IMR-90 (cell line): Measurements from ENCODE around the gene FAM20B. TPM values are rescaled to one million over a fixed set of nuclear protein-coding genes. Genes with fewer than 3 reads are reported as not detected.

Source experiments
- ATAC-seq: fragments of 200-7000 bp; cut with Tn5 transposase; 2 replicates; pipeline ENCODE4 v1.9.1; 2020; ENCODE audit warnings: low read depth, mild to moderate bottlenecking, moderate library complexity
- BruUV-seq: library from RNA; stranded (reverse); fragments of 400-500 nt; replicated peaks from 2 replicates; lab custom pipeline; 2021; lab: Mats Ljungman, UMichigan
- CTCF ChIA-PET: fragments of 300-600 bp; formaldehyde crosslinking; extraction: SDS; loops from one replicate; lab custom pipeline; 2021; ENCODE audit warnings: antibody characterized with exemption; lab: Yijun Ruan, JAX
- POLR2A ChIA-PET: fragments of 300-600 bp; sonication (Branson Sonifier 250); formaldehyde crosslinking; loops from one replicate; lab custom pipeline; 2022; ENCODE audit warnings: antibody characterized with exemption; ENCODE audit not compliant: unreplicated experiment; lab: Charles Lee
- DNase-seq: peaks from one replicate; pipeline ENCODE4 v3.0.0; 2013
- H2AFZ ChIP-seq: replicated peaks from 2 replicates; pipeline ENCODE3; 2013; ENCODE audit warnings: low read length, mild to moderate bottlenecking; ENCODE audit not compliant: poor library complexity
- H2AK5ac ChIP-seq: 2 replicates; pipeline ENCODE4 v1.6.1; 2013; ENCODE audit warnings: low read depth, low read length, inconsistent platforms
- H2AK9ac ChIP-seq: replicated peaks from 2 replicates; pipeline ENCODE3; 2013; ENCODE audit warnings: mild to moderate bottlenecking, low read depth, low read length, moderate library complexity; ENCODE audit not compliant: poor library complexity
- H2BK120ac ChIP-seq: 2 replicates; pipeline ENCODE4 v1.6.1; 2013; ENCODE audit warnings: low read depth, low read length, inconsistent platforms
- H2BK15ac ChIP-seq: 3 replicates; pipeline ENCODE4 v1.6.1; 2013; ENCODE audit warnings: low read depth, low read length, inconsistent platforms
- H2BK20ac ChIP-seq: 2 replicates; pipeline ENCODE4 v1.6.1; 2013; ENCODE audit warnings: low read depth, mild to moderate bottlenecking, inconsistent platforms, low read length, moderate library complexity
- H2BK5ac ChIP-seq: 2 replicates; pipeline ENCODE4 v1.6.1; 2013; ENCODE audit warnings: mild to moderate bottlenecking, low read depth, low read length, inconsistent platforms; ENCODE audit not compliant: poor library complexity, severe bottlenecking
- H3K14ac ChIP-seq: replicated peaks from 2 replicates; pipeline ENCODE4 v1.6.1; 2013; ENCODE audit warnings: low read depth, low read length, inconsistent platforms
- H3K18ac ChIP-seq: 2 replicates; pipeline ENCODE4 v1.6.1; 2013; ENCODE audit warnings: low read depth, low read length, control low read depth
- H3K23ac ChIP-seq: 2 replicates; pipeline ENCODE4 v1.6.1; 2013; ENCODE audit warnings: low read depth, low read length, inconsistent platforms
- H3K27ac ChIP-seq: 2 replicates; pipeline ENCODE4 v1.5.1; 2013; ENCODE audit warnings: mild to moderate bottlenecking, control low read depth, low read length; ENCODE audit not compliant: insufficient read depth
- H3K27me3 ChIP-seq: 2 replicates; pipeline ENCODE4 v1.6.1; 2013; ENCODE audit warnings: low read length; ENCODE audit not compliant: control insufficient read depth, insufficient read depth
- H3K36me3 ChIP-seq: 2 replicates; pipeline ENCODE4 v1.6.1; 2013; ENCODE audit warnings: low read length, mixed read lengths; ENCODE audit not compliant: control insufficient read depth, insufficient read depth
- H3K4ac ChIP-seq: 2 replicates; pipeline ENCODE4 v1.6.1; 2013; ENCODE audit warnings: low read depth, low read length, inconsistent platforms
- H3K4me1 ChIP-seq: 2 replicates; pipeline ENCODE4 v1.6.1; 2013; ENCODE audit warnings: low read length, mixed read lengths; ENCODE audit not compliant: control insufficient read depth, insufficient read depth
- H3K4me2 ChIP-seq: 2 replicates; pipeline ENCODE4 v1.6.1; 2013; ENCODE audit warnings: low read depth, mild to moderate bottlenecking, control low read depth, low read length, moderate library complexity
- H3K4me3 ChIP-seq: 2 replicates; pipeline ENCODE4 v1.5.1; 2013; ENCODE audit warnings: low read depth, mild to moderate bottlenecking, control low read depth, low read length, moderate library complexity; ENCODE audit not compliant: insufficient read depth
- H3K56ac ChIP-seq: 2 replicates; pipeline ENCODE4 v1.6.1; 2013; ENCODE audit warnings: low read length, inconsistent platforms; ENCODE audit not compliant: insufficient read depth; ENCODE audit errors: extremely low read depth
- H3K79me1 ChIP-seq, 2 experiments: 2 replicates each; pipeline ENCODE4 v1.6.1; 2013; ENCODE audit warnings: low read length in 2 of 2, inconsistent platforms in 1 of 2, low read depth in 1 of 2
- H3K9ac ChIP-seq: 2 replicates; pipeline ENCODE4 v1.6.1; 2013; ENCODE audit warnings: low read depth, low read length, control low read depth
- H3K9me1 ChIP-seq: 2 replicates; pipeline ENCODE4 v1.6.1; 2013; ENCODE audit warnings: low read length, inconsistent platforms; ENCODE audit not compliant: insufficient read depth
- H3K9me3 ChIP-seq: 2 replicates; pipeline ENCODE4 v1.6.1; 2013; ENCODE audit warnings: low read length; ENCODE audit not compliant: control insufficient read depth, insufficient read depth
- H4K20me1 ChIP-seq: 2 replicates; pipeline ENCODE4 v1.6.1; 2013; ENCODE audit warnings: low read length, inconsistent platforms; ENCODE audit not compliant: insufficient read depth
- H4K5ac ChIP-seq: 2 replicates; pipeline ENCODE4 v1.6.1; 2013; ENCODE audit warnings: mild to moderate bottlenecking, low read depth, low read length, control low read depth
- H4K8ac ChIP-seq, 2 experiments: 2 replicates each; pipeline ENCODE4 v1.6.1; 2013; ENCODE audit warnings: low read depth in 2 of 2, low read length in 2 of 2, control low read depth in 1 of 2, inconsistent platforms in 1 of 2
- H4K91ac ChIP-seq: 2 replicates; pipeline ENCODE4 v1.6.1; 2013; ENCODE audit warnings: low read depth, low read length, inconsistent platforms; ENCODE audit not compliant: insufficient read depth
- CEBPB ChIP-seq: IDR thresholded peaks from 2 replicates; pipeline ENCODE4 v1.6.1; 2012; ENCODE audit warnings: low read depth, low read length, improper control_type of control experiment
- CHD1 ChIP-seq: IDR thresholded peaks from 2 replicates; pipeline ENCODE4 v1.6.1; 2012; ENCODE audit warnings: low read depth, low read length, improper control_type of control experiment
- CTCF ChIP-seq: conservative IDR thresholded peaks from 2 replicates; pipeline ENCODE4 v1.5.1; 2012; ENCODE audit warnings: mild to moderate bottlenecking, low read depth, low read length, improper control_type of control experiment
- FOS ChIP-seq: fragments of 150-350 bp; IDR thresholded peaks from 2 replicates; pipeline ENCODE4 v1.6.1; 2016; ENCODE audit warnings: low read depth, low read length
- MXI1 ChIP-seq: IDR thresholded peaks from 2 replicates; pipeline ENCODE4 v1.6.1; 2012; ENCODE audit warnings: low read depth, mild to moderate bottlenecking, low read length, moderate library complexity, borderline replicate concordance
- NFE2L2 ChIP-seq: fragments of 150-350 bp; IDR thresholded peaks from 2 replicates; pipeline ENCODE4 v1.6.1; 2016; ENCODE audit warnings: low read depth, mild to moderate bottlenecking, low read length
- POLR2A ChIP-seq: IDR thresholded peaks from 2 replicates; pipeline ENCODE4 v1.6.1; 2012; ENCODE audit warnings: mild to moderate bottlenecking, low read depth, low read length
- RAD21 ChIP-seq: IDR thresholded peaks from 2 replicates; pipeline ENCODE4 v1.6.1; 2012; ENCODE audit warnings: low read length, improper control_type of control experiment
- RCOR1 ChIP-seq: IDR thresholded peaks from 2 replicates; pipeline ENCODE4 v1.6.1; 2012; ENCODE audit warnings: mild to moderate bottlenecking, low read length, improper control_type of control experiment; ENCODE audit not compliant: insufficient replicate concordance
- RFX5 ChIP-seq: IDR thresholded peaks from 2 replicates; pipeline ENCODE4 v1.8.0; 2012; ENCODE audit warnings: low read depth, mild to moderate bottlenecking, low read length, moderate library complexity
- SMC3 ChIP-seq: fragments of 150-350 bp; IDR thresholded peaks from 2 replicates; pipeline ENCODE4 v1.6.1; 2016; ENCODE audit warnings: low read depth, mild to moderate bottlenecking, antibody characterized with exemption, low read length, moderate library complexity
- WGBS, 2 experiments: methylation state at CpG; one replicate each; pipeline versions ENCODE4 v1.1.5 to v1.1.7; 2013; ENCODE audit warnings: missing lambda C conversion rate in 2 of 2; ENCODE audit not compliant: insufficient read length in 1 of 2; ENCODE audit errors: extremely low coverage in 2 of 2; 5-methylcytosine and 5-hydroxymethylcytosine counted together
- dilution Hi-C: fragments of 300-500 bp; cut with HindIII; formaldehyde crosslinking; loops from one replicate; pipeline ENCODE4 v1.14.3; 2018; ENCODE audit warnings: low sequenced_read_pairs; ENCODE audit not compliant: unreplicated experiment
- in situ Hi-C: fragments of 300-500 bp; cut with MboI; formaldehyde crosslinking; loops from 3 replicates; pipeline ENCODE4 v1.14.3; 2019; ENCODE audit warnings: low sequenced_read_pairs, inconsistent platforms, mixed read lengths
- intact Hi-C: fragments of 100-400 bp; cut with micrococcal nuclease; formaldehyde crosslinking; loops from 2 replicates; pipeline ENCODE4 v1.10.0; 2022
- polyA plus RNA-seq, 3 experiments: library from polyadenylated mRNA; depleted of rRNA; stranded (reverse); fragments of >200 nt; gene quantifications; 2 replicates each; pipeline ENCODE4 v1.2.3, GENCODE V29; 2012; ENCODE audit warnings: low replicate concordance in 1 of 3
- total RNA-seq: library from RNA; depleted of rRNA; stranded (reverse); fragments of >200 nt; gene quantifications from 2 replicates; pipeline ENCODE4 v1.2.3, GENCODE V29; 2012

The FAM20B gene
- total and polyA plus RNA-seq, 2 of the 4 experiments (the other 2 are of a cell fraction), result 17.1 to 38.4 TPM

GRCh38 chr1:178976541-178976940 is 49.2 kb upstream of the FAM20B start:
- no peak overlapping the region for H3K23ac ChIP-seq
- no peak for DNase-seq
- no peaks in the 10 kb centered on the region for H3K9me1 ChIP-seq
- TF ChIP-seq SMC3 (no peak), CEBPB (no peak), CHD1 (no peak), MXI1 (no peak), FOS (no peak), RCOR1 (no peak), POLR2A (no peak), RAD21 (no peak), NFE2L2 (no peak), RFX5 (no peak), CTCF (no peak)
- H3K4me1 ChIP-seq, result no peaks in the 10 kb centered on the region; the same call in 1 of the 2 replicates
- H4K91ac ChIP-seq, result no peak overlapping the region
- H3K56ac ChIP-seq, result no peak overlapping the region
- H3K27ac ChIP-seq, result no peak overlapping the region
- H2AK5ac ChIP-seq, result no peak overlapping the region
- H3K9ac ChIP-seq, result no peak overlapping the region
- no peak overlapping the region for H3K18ac ChIP-seq
- ChIA-PET POLR2A (no interaction called here), CTCF (no interaction called here)
- dilution Hi-C loops, result no loop called here
- WGBS, 2 experiments, result 100% methylated on average over 1 of the region's 2 CpGs; no CpG with 5 or more reads in 1 of the 2 experiments
- H3K36me3 ChIP-seq, result no peaks in the 10 kb centered on the region
- no peaks in the 10 kb centered on the region for H4K20me1 ChIP-seq
- H3K9me3 ChIP-seq, result peaks cover 18% of the 10 kb centered on the region
- intact Hi-C loops, result no loop called here
- H3K4me2 ChIP-seq, result no peak overlapping the region
- H3K14ac ChIP-seq, result no peak overlapping the region
- no peak overlapping the region for H2BK120ac ChIP-seq
- BruUV-seq, result no TSS peak
- no peak overlapping the region for H2AFZ ChIP-seq
- no peak overlapping the region for H4K5ac ChIP-seq
- no peak overlapping the region for H3K4me3 ChIP-seq
- no peak for ATAC-seq
- H2BK20ac ChIP-seq, result no peak overlapping the region
- in situ Hi-C loops, result no loop called here
- no peak overlapping the region for H2BK15ac ChIP-seq
- no peak overlapping the region for H2BK5ac ChIP-seq
- no peaks in the 10 kb centered on the region for H3K79me1 ChIP-seq
- H3K27me3 ChIP-seq, result peaks cover 2% of the 10 kb centered on the region; the same call in 1 of the 2 replicates
- H2AK9ac ChIP-seq, result no peak overlapping the region
- H3K4ac ChIP-seq, result no peak overlapping the region
- H4K8ac ChIP-seq, result no peak overlapping the region
